ENCODE data around the gene ZNF407.
"Not testable (repeated sequence)": the region's sequence is repeated elsewhere in the genome, so short reads cannot be mapped to it uniquely, and the experiment has no call there.

The ZNF407 gene

GRCh38 chr18:74556126-74556525 lies 41.5 kb upstream of the ZNF407 start:
- no peak for DNase-seq (ENCODE audit: low read depth)
- in situ Hi-C loops (cut with HindIII; ENCODE audit: low sequenced_read_pairs) = no loop called here
- no peak overlapping the region for H3K4me3 ChIP-seq (ENCODE audit: low read depth, low read length)
- no peak for TF ChIP-seq CTCF (IDR thresholded peaks at IDR 0.05; ENCODE audit: low read depth, low read length, missing control alignments)

- no peak for DNase-seq (ENCODE audit: low read depth)
- no peak for TF ChIP-seq CTCF (IDR thresholded peaks at IDR 0.05; ENCODE audit: low read depth, low read length, missing control alignments)
- in situ Hi-C loops (cut with HindIII; ENCODE audit: low sequenced_read_pairs) = no loop called here
- H3K4me3 ChIP-seq (ENCODE audit: low read depth, low read length) = no peak overlapping the region
These were observed 39.6 kb upstream of the ZNF407 start for GRCh38 chr18:74558096-74558495.

GRCh38 chr18:74562131-74562730 lies 35.4 kb upstream of the ZNF407 start:
- no peak for DNase-seq (ENCODE audit: low read depth)
- TF ChIP-seq CTCF (IDR thresholded peaks at IDR 0.05; ENCODE audit: low read depth, low read length, missing control alignments) = no peak
- H3K4me3 ChIP-seq (ENCODE audit: low read depth, low read length) = no peak overlapping the region
- in situ Hi-C loops (cut with HindIII; ENCODE audit: low sequenced_read_pairs) = no loop called here

GRCh38 chr18:74562775-74563174 lies 34.9 kb upstream of the ZNF407 start:
- in situ Hi-C loops (cut with HindIII; ENCODE audit: low sequenced_read_pairs) = no loop called here
- DNase-seq (ENCODE audit: low read depth) = no peak
- no peak for TF ChIP-seq CTCF (IDR thresholded peaks at IDR 0.05; ENCODE audit: low read depth, low read length, missing control alignments)
- H3K4me3 ChIP-seq (ENCODE audit: low read depth, low read length) = no peak overlapping the region

GRCh38 chr18:74563999-74564398 lies 33.7 kb upstream of the ZNF407 start:
- no peak for DNase-seq (ENCODE audit: low read depth)
- H3K4me3 ChIP-seq (ENCODE audit: low read depth, low read length) = no peak overlapping the region
- in situ Hi-C loops (cut with HindIII; ENCODE audit: low sequenced_read_pairs) = no loop called here
- TF ChIP-seq CTCF (IDR thresholded peaks at IDR 0.05; ENCODE audit: low read depth, low read length, missing control alignments) = no peak

GRCh38 chr18:74565164-74565563 lies 32.5 kb upstream of the ZNF407 start:
- in situ Hi-C loops (cut with HindIII; ENCODE audit: low sequenced_read_pairs); DNase-seq (ENCODE audit: low read depth): not testable (repeated sequence)

GRCh38 chr18:74565993-74566392 lies 31.7 kb upstream of the ZNF407 start:
- DNase-seq (ENCODE audit: low read depth); in situ Hi-C loops (cut with HindIII; ENCODE audit: low sequenced_read_pairs); H3K4me3 ChIP-seq (ENCODE audit: low read depth, low read length): not testable (repeated sequence)

More at GRCh38 chr18:74565164-74565563, 32.5 kb upstream of the ZNF407 start:
- H3K4me3 ChIP-seq (ENCODE audit: low read depth, low read length) = not testable (repeated sequence)

- no peak for DNase-seq (ENCODE audit: low read depth)
- in situ Hi-C loops (cut with HindIII; ENCODE audit: low sequenced_read_pairs) = no loop called here
- no peak overlapping the region for H3K4me3 ChIP-seq (ENCODE audit: low read depth, low read length)
- TF ChIP-seq CTCF (IDR thresholded peaks at IDR 0.05; ENCODE audit: low read depth, low read length, missing control alignments) = no peak
These were observed 29.8 kb upstream of the ZNF407 start for GRCh38 chr18:74567822-74568221.
